ENCODE measurements around the gene TRMT112.

The TRMT112 gene

GRCh38 chr11:64355078-64355940, 38.0 kb upstream of the TRMT112 start:
- TF ChIP-seq CTCF (IDR thresholded peaks at IDR 0.05; ENCODE audit: low read depth, low read length), result peak; percentile 84
- peak overlapping the region; percentile 4; the same call in 1 of the 2 replicates for H3K4me3 ChIP-seq (ENCODE audit: low read depth, low read length)

GRCh38 chr11:64353715-64354506, 36.6 kb upstream of the TRMT112 start:
- TF ChIP-seq CTCF (IDR thresholded peaks at IDR 0.05; ENCODE audit: low read depth, low read length), result no peak
- H3K4me3 ChIP-seq (ENCODE audit: low read depth, low read length), result no peak overlapping the region

- no peak overlapping the region for H3K4me3 ChIP-seq (ENCODE audit: low read depth, low read length)
- no peak for TF ChIP-seq CTCF (IDR thresholded peaks at IDR 0.05; ENCODE audit: low read depth, low read length)
Observed at GRCh38 chr11:64352995-64353714, 35.8 kb upstream of the TRMT112 start.

GRCh38 chr11:64352099-64352994, 35.0 kb upstream of the TRMT112 start:
- no peak for TF ChIP-seq CTCF (IDR thresholded peaks at IDR 0.05; ENCODE audit: low read depth, low read length)
- H3K4me3 ChIP-seq (ENCODE audit: low read depth, low read length), result no peak overlapping the region

GRCh38 chr11:64351136-64351631, 33.8 kb upstream of the TRMT112 start:
- no peak overlapping the region for H3K4me3 ChIP-seq (ENCODE audit: low read depth, low read length)
- TF ChIP-seq CTCF (IDR thresholded peaks at IDR 0.05; ENCODE audit: low read depth, low read length), result no peak

- no peak for TF ChIP-seq CTCF (IDR thresholded peaks at IDR 0.05; ENCODE audit: low read depth, low read length)
- no peak overlapping the region for H3K4me3 ChIP-seq (ENCODE audit: low read depth, low read length)
Observed at GRCh38 chr11:64349404-64349803, 32.0 kb upstream of the TRMT112 start.

Data from WI38 (cell line).